Nephron progenitor cell (in vitro differentiated cells): ENCODE results near the gene PCNA.
"Not testable (repeated sequence)": the region's sequence is repeated elsewhere in the genome, so short reads cannot be mapped to it uniquely, and the experiment has no call there.

Experiments
- DNase-seq: peaks from one replicate; pipeline ENCODE4 v3.0.0; 2021
- H3K27ac Mint-ChIP-seq: 2 replicates; pipeline ENCODE4 v1.8.0; 2021; ENCODE audit warnings: mild to moderate bottlenecking, moderate library complexity, mixed read lengths
- H3K27me3 Mint-ChIP-seq: 2 replicates; pipeline ENCODE4 v1.8.0; 2021; ENCODE audit warnings: mild to moderate bottlenecking, low read depth, mixed read lengths; ENCODE audit not compliant: poor library complexity
- H3K36me3 Mint-ChIP-seq: 2 replicates; pipeline ENCODE4 v1.8.0; 2021; ENCODE audit warnings: low read depth, mixed read lengths
- H3K4me1 Mint-ChIP-seq: 2 replicates; pipeline ENCODE4 v1.8.0; 2021; ENCODE audit warnings: mixed read lengths
- H3K4me3 Mint-ChIP-seq: 2 replicates; pipeline ENCODE4 v1.8.0; 2021; ENCODE audit warnings: mild to moderate bottlenecking, moderate library complexity, mixed read lengths
- H3K9me3 Mint-ChIP-seq: 2 replicates; pipeline ENCODE4 v1.8.0; 2021; ENCODE audit warnings: mild to moderate bottlenecking, moderate library complexity, mixed read lengths
- TF ChIP-seq, protein P1 (sequence below): fragments of 200-600 bp; sonication (generic); IDR thresholded peaks from 2 replicates; pipeline ENCODE4 v1.5.0; 2021; ENCODE audit warnings: antibody characterized with exemption

Gene PCNA

GRCh38 chr20:5100684-5101347 is 18.9 kb downstream of the PCNA start:
- peak; percentile 82 for DNase-seq

GRCh38 chr20:5099909-5100308 is 19.8 kb downstream of the PCNA start:
- not testable (repeated sequence) for H3K9me3 Mint-ChIP-seq, DNase-seq, H3K4me3 Mint-ChIP-seq, H3K4me1 Mint-ChIP-seq, H3K27me3 Mint-ChIP-seq, H3K27ac Mint-ChIP-seq
- peaks cover 58% of the 10 kb centered on the region for H3K36me3 Mint-ChIP-seq

More at GRCh38 chr20:5100684-5101347, 18.9 kb downstream of the PCNA start:
- H3K9me3 Mint-ChIP-seq, result no peaks in the 10 kb centered on the region
- no peak overlapping the region for H3K27ac Mint-ChIP-seq
- TF ChIP-seq, protein P1, sequence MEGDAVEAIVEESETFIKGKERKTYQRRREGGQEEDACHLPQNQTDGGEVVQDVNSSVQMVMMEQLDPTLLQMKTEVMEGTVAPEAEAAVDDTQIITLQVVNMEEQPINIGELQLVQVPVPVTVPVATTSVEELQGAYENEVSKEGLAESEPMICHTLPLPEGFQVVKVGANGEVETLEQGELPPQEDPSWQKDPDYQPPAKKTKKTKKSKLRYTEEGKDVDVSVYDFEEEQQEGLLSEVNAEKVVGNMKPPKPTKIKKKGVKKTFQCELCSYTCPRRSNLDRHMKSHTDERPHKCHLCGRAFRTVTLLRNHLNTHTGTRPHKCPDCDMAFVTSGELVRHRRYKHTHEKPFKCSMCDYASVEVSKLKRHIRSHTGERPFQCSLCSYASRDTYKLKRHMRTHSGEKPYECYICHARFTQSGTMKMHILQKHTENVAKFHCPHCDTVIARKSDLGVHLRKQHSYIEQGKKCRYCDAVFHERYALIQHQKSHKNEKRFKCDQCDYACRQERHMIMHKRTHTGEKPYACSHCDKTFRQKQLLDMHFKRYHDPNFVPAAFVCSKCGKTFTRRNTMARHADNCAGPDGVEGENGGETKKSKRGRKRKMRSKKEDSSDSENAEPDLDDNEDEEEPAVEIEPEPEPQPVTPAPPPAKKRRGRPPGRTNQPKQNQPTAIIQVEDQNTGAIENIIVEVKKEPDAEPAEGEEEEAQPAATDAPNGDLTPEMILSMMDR, result peak; percentile 84
- H3K36me3 Mint-ChIP-seq, result peaks cover 62% of the 10 kb centered on the region
- H3K4me3 Mint-ChIP-seq, result no peak overlapping the region
- H3K4me1 Mint-ChIP-seq, result no peaks in the 10 kb centered on the region
- H3K27me3 Mint-ChIP-seq, result no peaks in the 10 kb centered on the region

- not testable (repeated sequence) for H3K27me3 Mint-ChIP-seq, H3K4me3 Mint-ChIP-seq, H3K27ac Mint-ChIP-seq, H3K9me3 Mint-ChIP-seq, DNase-seq, H3K4me1 Mint-ChIP-seq
- peaks cover 49% of the 10 kb centered on the region for H3K36me3 Mint-ChIP-seq
Observed at GRCh38 chr20:5099009-5099408, 20.7 kb downstream of the PCNA start.

GRCh38 chr20:5096463-5096862 is 23.3 kb downstream of the PCNA start:
- Mint-ChIP-seq H3K27me3 (no peaks in the 10 kb centered on the region), H3K27ac (peak overlapping the region; percentile 68), H3K9me3 (no peaks in the 10 kb centered on the region), H3K4me3 (no peak overlapping the region), H3K36me3 (peaks cover 39% of the 10 kb centered on the region), H3K4me1 (peaks cover 8% of the 10 kb centered on the region)
- TF ChIP-seq, protein P1, result no peak
- no peak for DNase-seq

- H3K9me3 Mint-ChIP-seq, result no peaks in the 10 kb centered on the region
- DNase-seq, result no peak
- H3K27ac Mint-ChIP-seq, result peak overlapping the region; percentile 68
- TF ChIP-seq, protein P1, result no peak
- peaks cover 39% of the 10 kb centered on the region for H3K36me3 Mint-ChIP-seq
- H3K4me3 Mint-ChIP-seq, result no peak overlapping the region
- no peaks in the 10 kb centered on the region for H3K27me3 Mint-ChIP-seq
- H3K4me1 Mint-ChIP-seq, result peaks cover 8% of the 10 kb centered on the region
Observed at GRCh38 chr20:5095931-5096330, 23.8 kb downstream of the PCNA start.

DNA sequence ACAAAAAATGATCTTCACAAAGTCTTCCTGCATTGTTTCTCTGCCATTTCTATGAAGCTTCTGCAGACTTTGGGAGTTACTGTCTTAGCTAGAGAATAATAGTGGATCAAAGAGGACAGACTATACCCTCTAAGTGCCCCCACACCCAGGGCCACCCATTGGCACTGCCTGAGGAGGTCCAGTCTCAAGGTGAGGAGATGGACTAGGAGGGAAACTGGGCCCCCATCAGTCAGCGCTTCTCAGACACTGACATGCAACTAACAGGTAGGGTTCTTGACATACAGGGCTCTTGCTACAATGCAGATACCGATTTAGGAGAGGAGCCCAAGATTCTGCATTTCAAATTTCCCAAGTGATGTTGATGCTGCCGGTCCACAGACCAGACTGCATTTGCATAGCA is 24.3 kb downstream of the PCNA start:
- Mint-ChIP-seq H3K36me3 (peaks cover 40% of the 10 kb centered on the region), H3K27me3 (no peaks in the 10 kb centered on the region), H3K4me3 (no peak overlapping the region), H3K9me3 (no peaks in the 10 kb centered on the region), H3K27ac (peak overlapping the region; percentile 84), H3K4me1 (peaks cover 8% of the 10 kb centered on the region)
- no peak for DNase-seq
- TF ChIP-seq, protein P1, result no peak

- peak overlapping the region; percentile 23 for H3K27ac Mint-ChIP-seq
- H3K27me3 Mint-ChIP-seq, result no peaks in the 10 kb centered on the region
- peaks cover 23% of the 10 kb centered on the region for H3K36me3 Mint-ChIP-seq
- H3K9me3 Mint-ChIP-seq, result no peaks in the 10 kb centered on the region
- no peak for DNase-seq
- no peak overlapping the region for H3K4me3 Mint-ChIP-seq
- TF ChIP-seq, protein P1, result no peak
- peaks cover 8% of the 10 kb centered on the region for H3K4me1 Mint-ChIP-seq
Observed at GRCh38 chr20:5092765-5093339, 26.9 kb downstream of the PCNA start.
